Measurements from ENCODE around the gene SYT12.
A peak's percentile ranks its signal among the peaks of the same experiment; 100 is the strongest.

The SYT12 gene

GRCh38 chr11:67056267-67057204, 33.6 kb downstream of the SYT12 start, which contains the start of gene RHOD:
Gene RHOD (plus strand): TSS chr11:67056847. CDS start chr11:67056903, 56 bp downstream.
- no peaks in the 10 kb centered on the region for H3K79me2 ChIP-seq (ENCODE audit: control insufficient read depth, insufficient read depth, low read length, unreplicated experiment)
- H3K4me3 ChIP-seq (ENCODE audit: low read depth, low read length): peak within 1 kb of the TSS; percentile 75
- H2AFZ ChIP-seq (ENCODE audit: low read length, unreplicated experiment): peak within 1 kb of the TSS; percentile 40
- H3K36me3 ChIP-seq (ENCODE audit: insufficient read depth, low read length): no peaks in the 10 kb centered on the region
- peaks cover 4% of the 10 kb centered on the region; the same call in 1 of the 2 replicates for H3K27me3 ChIP-seq (ENCODE audit: insufficient read depth, low read length)
- H3K27ac ChIP-seq (ENCODE audit: low read depth, low read length): no peak within 1 kb of the TSS
- H3K4me1 ChIP-seq (ENCODE audit: control insufficient read depth, insufficient read depth, low read length, unreplicated experiment): peaks cover 30% of the 10 kb centered on the region

- peaks cover 30% of the 10 kb centered on the region for H3K4me1 ChIP-seq (ENCODE audit: control insufficient read depth, insufficient read depth, low read length, unreplicated experiment)
Measured at GRCh38 chr11:67057205-67057672, 34.3 kb downstream of the SYT12 start.

GRCh38 chr11:67058506-67058905, 35.6 kb downstream of the SYT12 start:
- H3K4me3 ChIP-seq (ENCODE audit: low read depth, low read length): no peak overlapping the region
- H3K27me3 ChIP-seq (ENCODE audit: insufficient read depth, low read length): peaks cover 4% of the 10 kb centered on the region; the same call in 1 of the 2 replicates
- no peaks in the 10 kb centered on the region for H3K36me3 ChIP-seq (ENCODE audit: insufficient read depth, low read length)
- no peak overlapping the region for H3K27ac ChIP-seq (ENCODE audit: low read depth, low read length)
- no peak overlapping the region for H2AFZ ChIP-seq (ENCODE audit: low read length, unreplicated experiment)
- peaks cover 30% of the 10 kb centered on the region for H3K4me1 ChIP-seq (ENCODE audit: control insufficient read depth, insufficient read depth, low read length, unreplicated experiment)
- no peaks in the 10 kb centered on the region for H3K79me2 ChIP-seq (ENCODE audit: control insufficient read depth, insufficient read depth, low read length, unreplicated experiment)

More at GRCh38 chr11:67057205-67057672, 34.3 kb downstream of the SYT12 start:
- Histone ChIP-seq H3K36me3 (ENCODE audit: insufficient read depth, low read length) (no peaks in the 10 kb centered on the region), H3K27me3 (ENCODE audit: insufficient read depth, low read length) (peaks cover 4% of the 10 kb centered on the region; the same call in 1 of the 2 replicates), H3K4me3 (ENCODE audit: low read depth, low read length) (peak overlapping the region; percentile 75), H3K27ac (ENCODE audit: low read depth, low read length) (no peak overlapping the region), H3K79me2 (ENCODE audit: control insufficient read depth, insufficient read depth, low read length, unreplicated experiment) (no peaks in the 10 kb centered on the region), H2AFZ (ENCODE audit: low read length, unreplicated experiment) (peak overlapping the region; percentile 40)

- Histone ChIP-seq H3K4me1 (ENCODE audit: control insufficient read depth, insufficient read depth, low read length, unreplicated experiment) (peaks cover 24% of the 10 kb centered on the region), H3K27me3 (ENCODE audit: insufficient read depth, low read length) (peaks cover 4% of the 10 kb centered on the region; the same call in 1 of the 2 replicates), H2AFZ (ENCODE audit: low read length, unreplicated experiment) (no peak overlapping the region), H3K79me2 (ENCODE audit: control insufficient read depth, insufficient read depth, low read length, unreplicated experiment) (no peaks in the 10 kb centered on the region), H3K36me3 (ENCODE audit: insufficient read depth, low read length) (no peaks in the 10 kb centered on the region), H3K27ac (ENCODE audit: low read depth, low read length) (no peak overlapping the region), H3K4me3 (ENCODE audit: low read depth, low read length) (no peak overlapping the region)
Measured at GRCh38 chr11:67059671-67060070, 36.7 kb downstream of the SYT12 start.

- H3K36me3 ChIP-seq (ENCODE audit: insufficient read depth, low read length): no peaks in the 10 kb centered on the region
- H3K27me3 ChIP-seq (ENCODE audit: insufficient read depth, low read length): peaks cover 4% of the 10 kb centered on the region; the same call in 1 of the 2 replicates
- H3K4me1 ChIP-seq (ENCODE audit: control insufficient read depth, insufficient read depth, low read length, unreplicated experiment): peaks cover 21% of the 10 kb centered on the region
- no peak overlapping the region for H3K27ac ChIP-seq (ENCODE audit: low read depth, low read length)
- no peak overlapping the region for H3K4me3 ChIP-seq (ENCODE audit: low read depth, low read length)
- no peak overlapping the region for H2AFZ ChIP-seq (ENCODE audit: low read length, unreplicated experiment)
- H3K79me2 ChIP-seq (ENCODE audit: control insufficient read depth, insufficient read depth, low read length, unreplicated experiment): no peaks in the 10 kb centered on the region
Measured at GRCh38 chr11:67060111-67060522, 37.2 kb downstream of the SYT12 start.

- Histone ChIP-seq H3K27ac (ENCODE audit: low read depth, low read length) (no peak overlapping the region), H2AFZ (ENCODE audit: low read length, unreplicated experiment) (no peak overlapping the region), H3K79me2 (ENCODE audit: control insufficient read depth, insufficient read depth, low read length, unreplicated experiment) (no peaks in the 10 kb centered on the region), H3K27me3 (ENCODE audit: insufficient read depth, low read length) (no peaks in the 10 kb centered on the region), H3K4me3 (ENCODE audit: low read depth, low read length) (no peak overlapping the region), H3K36me3 (ENCODE audit: insufficient read depth, low read length) (no peaks in the 10 kb centered on the region), H3K4me1 (ENCODE audit: control insufficient read depth, insufficient read depth, low read length, unreplicated experiment) (peaks cover 7% of the 10 kb centered on the region)
Measured at GRCh38 chr11:67062526-67063373, 39.8 kb downstream of the SYT12 start.

- no peak overlapping the region for H3K4me3 ChIP-seq (ENCODE audit: low read depth, low read length)
- no peak overlapping the region for H3K27ac ChIP-seq (ENCODE audit: low read depth, low read length)
- H3K36me3 ChIP-seq (ENCODE audit: insufficient read depth, low read length): no peaks in the 10 kb centered on the region
- H3K79me2 ChIP-seq (ENCODE audit: control insufficient read depth, insufficient read depth, low read length, unreplicated experiment): no peaks in the 10 kb centered on the region
- no peak overlapping the region for H2AFZ ChIP-seq (ENCODE audit: low read length, unreplicated experiment)
- H3K4me1 ChIP-seq (ENCODE audit: control insufficient read depth, insufficient read depth, low read length, unreplicated experiment): no peaks in the 10 kb centered on the region
- no peaks in the 10 kb centered on the region for H3K27me3 ChIP-seq (ENCODE audit: insufficient read depth, low read length)
Measured at GRCh38 chr11:67066333-67066709, 43.4 kb downstream of the SYT12 start.

GRCh38 chr11:67071420-67072284, 48.7 kb downstream of the SYT12 start:
- H3K79me2 ChIP-seq (ENCODE audit: control insufficient read depth, insufficient read depth, low read length, unreplicated experiment): no peaks in the 10 kb centered on the region
- no peak overlapping the region for H3K27ac ChIP-seq (ENCODE audit: low read depth, low read length)
- no peaks in the 10 kb centered on the region for H3K4me1 ChIP-seq (ENCODE audit: control insufficient read depth, insufficient read depth, low read length, unreplicated experiment)
- no peaks in the 10 kb centered on the region for H3K27me3 ChIP-seq (ENCODE audit: insufficient read depth, low read length)
- no peaks in the 10 kb centered on the region for H3K36me3 ChIP-seq (ENCODE audit: insufficient read depth, low read length)
- no peak overlapping the region; the same call in 1 of the 2 replicates for H3K4me3 ChIP-seq (ENCODE audit: low read depth, low read length)
- H2AFZ ChIP-seq (ENCODE audit: low read length, unreplicated experiment): no peak overlapping the region

GRCh38 chr11:67072295-67072694, 49.4 kb downstream of the SYT12 start:
- no peak overlapping the region for H3K27ac ChIP-seq (ENCODE audit: low read depth, low read length)
- no peak overlapping the region for H2AFZ ChIP-seq (ENCODE audit: low read length, unreplicated experiment)
- no peaks in the 10 kb centered on the region for H3K27me3 ChIP-seq (ENCODE audit: insufficient read depth, low read length)
- no peaks in the 10 kb centered on the region for H3K4me1 ChIP-seq (ENCODE audit: control insufficient read depth, insufficient read depth, low read length, unreplicated experiment)
- no peak overlapping the region for H3K4me3 ChIP-seq (ENCODE audit: low read depth, low read length)
- no peaks in the 10 kb centered on the region for H3K79me2 ChIP-seq (ENCODE audit: control insufficient read depth, insufficient read depth, low read length, unreplicated experiment)
- no peaks in the 10 kb centered on the region for H3K36me3 ChIP-seq (ENCODE audit: insufficient read depth, low read length)

GRCh38 chr11:67073908-67074307, 51.0 kb downstream of the SYT12 start:
- Histone ChIP-seq H2AFZ (ENCODE audit: low read length, unreplicated experiment) (no peak overlapping the region), H3K4me1 (ENCODE audit: control insufficient read depth, insufficient read depth, low read length, unreplicated experiment) (peaks cover 10% of the 10 kb centered on the region), H3K36me3 (ENCODE audit: insufficient read depth, low read length) (no peaks in the 10 kb centered on the region), H3K79me2 (ENCODE audit: control insufficient read depth, insufficient read depth, low read length, unreplicated experiment) (no peaks in the 10 kb centered on the region), H3K27me3 (ENCODE audit: insufficient read depth, low read length) (no peaks in the 10 kb centered on the region), H3K27ac (ENCODE audit: low read depth, low read length) (no peak overlapping the region), H3K4me3 (ENCODE audit: low read depth, low read length) (no peak overlapping the region)

All from ACC112 (cell line).